GM19463 (cell line): ENCODE measurements around the gene HPCA.

ENCODE experiments used
- ATAC-seq: cut with Tn5 transposase; IDR thresholded peaks from one replicate; pipeline ENCODE4 v1.9.1; 2021; ENCODE audit warnings: mild to moderate bottlenecking, moderate library complexity; ENCODE audit not compliant: unreplicated experiment

HPCA gene

GRCh38 chr1:32886004-32886827 lies at the start of gene HPCA:
Gene HPCA (plus strand): TSS chr1:32886491. CDS start chr1:32888899, 2,408 bp downstream.
- ATAC-seq: no peak

DNA sequence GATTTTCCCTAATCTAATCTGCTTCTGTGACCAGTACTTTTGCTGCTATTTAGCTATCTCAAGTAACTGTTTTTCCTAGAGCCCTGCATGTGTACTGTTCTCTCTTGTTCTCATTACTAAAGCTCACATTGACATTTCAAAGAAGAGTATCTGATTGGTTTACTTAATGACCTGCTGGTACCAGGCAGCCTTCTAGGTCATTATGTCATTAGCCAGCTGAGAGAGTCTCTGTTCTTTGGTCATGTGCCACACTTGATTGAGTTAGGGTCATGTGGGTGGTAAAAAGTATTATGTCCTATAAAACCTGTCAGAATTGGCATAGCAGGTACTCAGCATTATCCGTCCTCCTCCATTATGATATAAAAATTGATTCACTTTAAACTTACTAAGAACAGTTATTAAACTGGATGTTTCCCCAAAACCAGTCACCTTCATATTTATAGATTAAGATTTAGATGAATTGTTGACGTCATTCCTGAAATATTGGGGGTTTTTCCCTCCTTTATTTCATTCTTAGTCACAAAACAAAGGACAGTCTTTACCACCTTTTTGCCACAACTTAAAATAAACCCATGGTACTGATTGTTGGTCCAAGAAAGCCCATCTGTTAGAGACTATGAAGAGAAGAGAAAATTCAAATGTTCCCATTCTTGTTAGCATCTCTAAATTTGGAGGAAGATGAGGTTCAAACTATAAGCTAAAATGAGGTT lies 37.8 kb upstream of the HPCA start:
- ATAC-seq: no peak

DNA sequence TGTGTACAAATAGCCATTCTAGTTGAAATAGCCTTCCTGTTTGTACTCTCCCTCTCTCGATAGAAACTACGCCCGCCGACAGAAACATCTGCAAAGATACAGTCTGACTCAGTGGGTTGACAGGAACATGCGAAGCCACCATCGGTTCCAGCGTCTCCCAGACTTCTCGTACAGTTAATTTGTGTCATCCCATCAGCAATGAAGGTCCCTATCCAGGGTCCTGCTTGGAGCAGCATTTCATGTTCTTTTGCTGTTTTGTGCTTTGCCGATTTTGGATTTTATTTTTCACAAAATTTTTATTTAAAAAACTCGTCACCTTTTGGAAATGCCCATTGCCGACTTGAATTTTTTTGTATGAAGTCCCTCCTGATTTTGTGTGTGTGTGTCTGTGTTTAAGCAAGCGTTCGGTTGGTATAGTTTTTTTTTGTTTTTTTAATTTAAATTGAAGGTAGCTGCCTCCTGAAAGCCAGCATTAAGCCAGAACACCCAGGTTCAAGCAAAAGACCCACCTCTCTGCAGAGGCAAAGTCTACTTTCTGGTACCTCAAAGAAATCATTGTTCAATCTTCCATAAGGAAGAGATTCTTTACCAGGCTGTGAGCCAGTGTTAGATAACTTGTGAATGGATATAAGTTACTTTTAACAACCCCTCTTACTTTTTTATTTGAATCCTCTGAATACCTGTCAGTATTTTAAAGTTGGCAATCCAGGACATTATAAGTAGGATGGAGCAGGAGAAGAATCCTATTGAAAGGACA lies 30.3 kb upstream of the HPCA start:
- ATAC-seq: no peak

DNA sequence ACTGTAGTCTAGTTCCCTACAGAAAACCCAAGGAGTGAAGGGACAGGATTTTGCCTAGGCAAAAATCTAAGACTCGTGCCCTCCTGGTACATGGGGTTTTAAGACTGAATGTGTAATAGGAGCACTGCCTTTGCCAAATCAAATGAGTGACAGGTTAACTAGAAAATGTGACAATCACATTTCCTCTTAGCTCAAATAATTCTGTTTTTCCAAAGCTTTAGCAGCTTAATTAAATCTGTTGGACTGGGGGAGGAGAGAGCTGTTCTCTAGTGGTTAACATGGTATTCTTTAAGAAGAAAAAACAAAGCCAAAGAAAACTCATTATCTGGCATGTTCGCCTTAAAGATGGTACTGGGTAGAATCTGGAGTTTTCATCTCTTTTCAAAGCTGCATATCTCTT lies 28.2 kb upstream of the HPCA start:
- ATAC-seq: no peak

DNA sequence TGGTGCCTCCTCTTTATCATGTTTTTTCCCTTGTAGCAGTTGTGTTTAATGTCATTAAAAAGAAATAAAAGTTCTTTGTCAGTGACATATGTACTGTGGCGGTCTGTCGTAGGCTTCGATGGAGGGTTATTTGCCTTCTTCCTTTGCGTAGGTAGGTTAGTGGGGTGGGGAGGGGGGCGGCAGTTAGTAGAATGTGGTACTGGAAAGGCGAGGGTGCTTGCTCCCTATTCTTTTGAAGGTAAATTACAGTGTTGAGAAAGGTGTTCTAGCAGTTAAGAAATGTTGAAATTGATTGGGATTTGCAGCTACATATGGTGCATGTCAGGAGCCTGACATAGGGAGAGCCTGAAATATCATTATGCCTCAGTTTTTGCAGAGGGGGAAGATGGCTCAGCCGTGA lies 27.5 kb upstream of the HPCA start:
- ATAC-seq: no peak

GRCh38 chr1:32859915-32860314 lies 26.4 kb upstream of the HPCA start:
- ATAC-seq: no peak

- ATAC-seq: no peak
Observed at GRCh38 chr1:32860566-32860965, 25.7 kb upstream of the HPCA start.

- ATAC-seq: no peak
Observed at GRCh38 chr1:32861904-32862695, 24.2 kb upstream of the HPCA start.

DNA sequence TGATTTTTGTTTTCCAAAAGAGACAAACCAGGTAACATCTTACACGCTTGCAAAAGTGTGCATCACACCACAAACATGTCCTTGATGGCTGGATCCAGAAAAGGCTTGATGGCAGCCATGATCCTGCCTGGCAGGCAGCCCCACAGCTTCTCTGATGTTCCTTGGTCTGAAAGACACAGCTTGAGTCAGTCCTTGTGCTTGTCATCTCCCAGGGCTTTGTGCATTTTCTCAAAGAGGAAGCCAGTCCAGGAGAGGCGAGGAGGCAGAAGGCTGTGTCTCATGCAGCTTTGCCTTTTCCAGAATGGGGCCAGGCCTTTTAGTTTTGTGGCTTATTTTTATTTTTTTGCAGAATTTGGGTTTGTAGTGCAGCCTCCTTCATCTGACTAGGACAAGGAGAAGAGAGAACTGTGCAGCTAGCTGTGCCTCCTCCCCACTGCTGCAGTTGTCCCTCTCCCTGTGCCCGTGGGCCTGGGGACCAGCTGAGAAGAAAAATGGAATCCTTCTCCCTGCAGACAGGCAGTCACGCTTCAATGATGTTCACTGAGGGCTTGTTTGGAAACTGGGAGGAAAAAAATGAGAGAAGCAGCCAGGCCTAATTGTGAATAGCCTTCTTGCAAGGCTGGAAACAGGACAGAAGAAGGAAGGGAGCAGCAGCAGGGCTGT lies 22.9 kb upstream of the HPCA start:
- ATAC-seq: no peak

DNA sequence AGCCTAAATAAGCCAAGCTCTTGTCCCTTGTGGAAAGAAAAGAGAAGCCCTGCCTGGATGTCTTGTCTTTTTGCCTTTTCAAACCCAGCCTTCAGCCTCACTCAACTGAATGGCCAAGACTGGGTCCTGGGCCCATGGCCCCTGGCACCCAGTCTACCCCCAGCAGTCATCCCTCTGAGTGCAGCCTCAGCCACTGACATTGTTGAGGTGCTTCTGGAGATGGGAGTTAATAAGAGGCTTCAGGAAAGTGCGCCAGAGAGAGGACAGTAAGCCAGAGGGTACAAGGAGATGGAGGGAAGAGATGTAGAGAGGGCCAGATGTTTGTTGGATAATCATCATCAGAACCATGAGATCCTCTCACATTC lies 22.4 kb upstream of the HPCA start:
- no peak for ATAC-seq

- ATAC-seq: no peak
Observed at GRCh38 chr1:32864375-32865019, 21.8 kb upstream of the HPCA start.

- no peak for ATAC-seq
Observed at GRCh38 chr1:32865639-32866405, 20.5 kb upstream of the HPCA start.

GRCh38 chr1:32867151-32867550 lies 19.1 kb upstream of the HPCA start:
- ATAC-seq: no peak

- ATAC-seq: no peak
Observed at GRCh38 chr1:32867671-32868070, 18.6 kb upstream of the HPCA start.

GRCh38 chr1:32868085-32868484 lies 18.2 kb upstream of the HPCA start:
- ATAC-seq: no peak

GRCh38 chr1:32868806-32869455 lies 17.4 kb upstream of the HPCA start:
- ATAC-seq: no peak

DNA sequence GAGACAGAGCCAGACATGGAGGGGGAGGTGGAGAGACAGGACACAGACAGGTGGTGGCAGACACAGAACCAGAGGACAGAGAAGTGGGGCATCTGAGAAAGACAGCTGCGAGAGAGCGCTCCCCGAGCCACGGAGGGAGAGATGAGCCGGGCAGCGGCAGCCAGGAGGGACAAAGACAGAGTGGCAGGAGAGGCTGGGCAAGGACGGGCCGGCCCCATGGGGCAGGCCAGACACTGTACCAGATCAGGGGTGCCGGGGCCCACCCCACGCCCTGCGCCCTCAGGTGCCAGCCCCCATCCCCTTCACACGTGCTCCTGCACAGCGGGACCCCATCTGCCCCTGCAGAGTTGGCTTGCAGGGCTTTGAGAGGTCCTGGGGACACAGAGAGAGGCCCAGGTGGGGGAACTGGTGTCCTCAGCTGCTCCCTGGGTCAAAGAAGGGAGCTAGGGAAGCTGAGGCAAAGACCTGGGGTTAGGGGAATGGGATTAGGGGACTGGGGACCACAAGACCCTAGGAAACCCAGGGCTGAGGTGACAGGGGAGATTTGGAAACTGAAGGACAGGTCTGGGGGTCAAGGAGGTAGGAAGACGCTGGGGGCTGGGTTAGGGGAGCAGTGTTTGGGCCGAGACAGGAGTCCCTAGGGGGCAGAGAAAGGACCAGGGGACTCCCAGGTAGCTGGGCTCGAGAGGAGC lies 16.2 kb upstream of the HPCA start:
- ATAC-seq: no peak
